Neuron (in vitro differentiated cells): ENCODE measurements around the gene CENPL.
"Not testable (repeated sequence)": the region's sequence is repeated elsewhere in the genome, so short reads cannot be mapped to it uniquely, and the experiment has no call there.

Source experiments
- H2AFZ ChIP-seq: one replicate; pipeline ENCODE4 v1.6.1; 2013; ENCODE audit warnings: low read depth, mild to moderate bottlenecking, inconsistent platforms, low read length, moderate library complexity
- H3K27me3 ChIP-seq: one replicate; pipeline ENCODE4 v1.6.1; 2013; ENCODE audit warnings: low read length; ENCODE audit not compliant: insufficient read depth
- H3K36me3 ChIP-seq: one replicate; pipeline ENCODE4 v1.6.1; 2013; ENCODE audit warnings: low read length; ENCODE audit not compliant: insufficient read depth
- H3K4me1 ChIP-seq: one replicate; pipeline ENCODE4 v1.6.1; 2013; ENCODE audit warnings: low read length; ENCODE audit not compliant: insufficient read depth
- H3K4me3 ChIP-seq: 2 replicates; pipeline ENCODE4 v1.5.1; 2013; ENCODE audit warnings: mild to moderate bottlenecking, low read length, moderate library complexity
- H3K9me3 ChIP-seq: one replicate; pipeline ENCODE4 v1.6.1; 2013; ENCODE audit warnings: low read length

The CENPL gene

DNA sequence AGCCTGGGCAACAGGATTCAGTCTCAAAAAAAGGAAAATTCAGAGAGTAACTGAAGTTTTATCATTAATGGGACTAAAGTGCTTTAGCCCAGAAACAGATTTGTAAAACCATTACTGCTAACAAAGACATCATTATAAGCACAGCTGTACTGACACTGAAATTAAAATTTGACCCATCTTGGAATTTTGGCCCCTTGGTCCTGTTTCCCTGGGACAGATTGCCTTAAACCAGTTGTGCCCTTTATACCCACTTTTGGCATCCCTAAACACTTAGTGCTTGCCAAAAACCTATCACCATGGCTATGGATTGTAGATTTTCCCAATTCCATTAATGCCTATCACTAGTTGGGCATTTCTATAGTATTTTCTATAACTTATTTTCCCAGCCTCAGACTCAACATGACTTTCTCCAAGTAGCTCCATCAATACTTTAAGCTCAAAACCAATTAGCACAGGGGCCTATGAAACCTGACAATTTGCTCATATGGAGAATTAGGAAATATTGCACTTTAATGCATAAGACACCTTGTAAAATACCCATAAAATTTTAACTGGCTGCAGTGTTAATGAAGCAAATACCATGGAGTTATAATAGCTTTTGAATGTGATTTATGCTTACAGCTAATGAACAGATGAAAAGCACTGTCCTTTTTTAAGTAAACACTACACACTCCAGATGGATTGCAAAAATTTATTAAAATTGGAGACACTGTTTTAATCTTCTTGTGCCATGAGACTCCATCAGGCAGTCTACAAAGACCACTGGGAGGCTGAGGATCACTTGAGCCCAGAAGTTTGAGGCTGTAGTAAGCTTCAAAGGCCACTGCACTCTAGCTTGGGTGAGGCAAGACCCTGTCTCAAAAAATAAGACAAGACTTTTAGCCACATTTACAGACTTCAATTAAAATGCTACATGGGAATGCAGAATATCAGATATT lies 38.8 kb upstream of the CENPL start:
- H3K9me3 ChIP-seq, result no peaks in the 10 kb centered on the region
- H3K36me3 ChIP-seq, result peaks cover 62% of the 10 kb centered on the region
- no peak overlapping the region for H3K4me3 ChIP-seq
- H3K27me3 ChIP-seq, result no peaks in the 10 kb centered on the region
- no peak overlapping the region for H2AFZ ChIP-seq
- H3K4me1 ChIP-seq, result peaks cover 25% of the 10 kb centered on the region

- no peaks in the 10 kb centered on the region for H3K27me3 ChIP-seq
- H3K9me3 ChIP-seq, result no peaks in the 10 kb centered on the region
- H3K36me3 ChIP-seq, result peaks cover 69% of the 10 kb centered on the region
- no peak overlapping the region for H3K4me3 ChIP-seq
- peaks cover 25% of the 10 kb centered on the region for H3K4me1 ChIP-seq
- H2AFZ ChIP-seq, result no peak overlapping the region
These were observed 38.1 kb upstream of the CENPL start for GRCh38 chr1:173862769-173863223.

GRCh38 chr1:173862146-173862768 lies 37.6 kb upstream of the CENPL start:
- Histone ChIP-seq H3K4me1 (peaks cover 25% of the 10 kb centered on the region), H3K36me3 (peaks cover 74% of the 10 kb centered on the region)
- not testable (repeated sequence) for H2AFZ ChIP-seq, H3K4me3 ChIP-seq, H3K27me3 ChIP-seq, H3K9me3 ChIP-seq

- H3K36me3 ChIP-seq, result peaks cover 76% of the 10 kb centered on the region
- H3K4me1 ChIP-seq, result peaks cover 22% of the 10 kb centered on the region
- H2AFZ ChIP-seq, result no peak overlapping the region
- H3K9me3 ChIP-seq, result no peaks in the 10 kb centered on the region
- no peaks in the 10 kb centered on the region for H3K27me3 ChIP-seq
- no peak overlapping the region for H3K4me3 ChIP-seq
These were observed 37.1 kb upstream of the CENPL start for GRCh38 chr1:173861731-173862145.

DNA sequence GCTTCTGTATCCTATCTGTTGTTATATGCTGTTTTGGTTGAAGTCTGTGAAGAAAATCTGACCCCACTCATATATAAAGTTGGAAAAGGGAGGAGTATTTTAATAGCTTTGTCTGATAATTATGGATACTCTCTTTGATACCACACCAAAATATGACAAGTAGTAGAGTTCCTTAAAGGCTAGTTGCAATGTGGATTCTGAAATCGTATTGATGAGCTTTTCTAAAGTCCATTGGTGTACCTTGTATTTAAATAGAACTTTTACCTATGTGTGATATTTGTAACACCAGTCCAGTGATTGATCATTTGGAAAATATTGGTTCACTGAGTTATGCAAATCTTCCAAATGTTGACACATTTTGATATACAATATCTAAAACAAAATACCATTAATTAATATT lies 35.4 kb upstream of the CENPL start:
- Histone ChIP-seq H2AFZ (no peak overlapping the region), H3K36me3 (peaks cover 69% of the 10 kb centered on the region), H3K4me1 (peaks cover 5% of the 10 kb centered on the region), H3K27me3 (no peaks in the 10 kb centered on the region), H3K4me3 (no peak overlapping the region), H3K9me3 (no peaks in the 10 kb centered on the region)

DNA sequence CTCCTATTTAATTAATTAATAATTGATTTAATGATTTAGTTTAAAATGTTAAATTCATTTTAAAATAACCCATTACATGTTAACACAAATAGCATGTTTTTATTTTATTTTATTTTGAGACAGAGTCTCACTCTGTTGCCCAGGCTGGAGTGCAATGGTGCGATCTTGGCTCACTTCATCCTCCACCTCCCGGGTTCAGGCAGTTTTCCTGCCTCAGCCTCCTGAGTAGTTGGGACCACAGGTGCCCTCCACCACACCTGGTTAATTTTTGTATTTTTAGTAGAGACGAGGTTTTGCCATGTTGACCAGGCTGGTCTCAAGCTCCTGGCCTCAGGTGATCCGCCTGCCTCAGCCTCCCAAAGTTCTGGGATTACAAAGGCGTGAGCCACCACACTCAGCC lies 34.9 kb upstream of the CENPL start:
- H2AFZ ChIP-seq, H3K4me3 ChIP-seq, H3K27me3 ChIP-seq, H3K9me3 ChIP-seq, H3K4me1 ChIP-seq: not testable (repeated sequence)
- peaks cover 68% of the 10 kb centered on the region for H3K36me3 ChIP-seq

DNA sequence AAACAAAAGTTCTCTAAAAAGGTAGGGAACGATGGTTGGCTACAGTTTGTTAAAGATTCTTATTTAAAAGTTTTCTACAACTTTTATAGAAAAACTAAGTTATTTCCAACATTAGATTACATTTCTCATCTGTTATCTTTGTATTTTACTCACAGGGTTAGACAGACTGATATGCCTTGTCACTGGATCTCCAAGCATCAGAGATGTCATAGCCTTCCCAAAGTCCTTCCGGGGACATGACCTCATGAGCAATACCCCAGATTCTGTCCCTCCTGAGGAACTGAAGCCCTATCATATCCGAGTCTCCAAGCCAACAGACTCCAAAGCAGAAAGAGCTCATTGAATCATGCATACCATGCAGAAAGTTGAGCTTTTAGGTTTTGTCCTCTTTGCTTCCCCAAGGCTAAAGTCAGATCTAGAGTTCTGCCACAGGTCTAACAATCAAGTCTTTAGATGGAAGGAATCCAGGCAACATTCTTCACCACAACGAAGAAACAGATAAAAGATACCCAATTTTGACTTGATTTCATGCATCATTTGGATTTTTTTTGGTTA lies 32.8 kb upstream of the CENPL start:
- Histone ChIP-seq H2AFZ (no peak overlapping the region), H3K27me3 (no peaks in the 10 kb centered on the region), H3K36me3 (peaks cover 65% of the 10 kb centered on the region), H3K4me1 (no peaks in the 10 kb centered on the region), H3K9me3 (no peaks in the 10 kb centered on the region), H3K4me3 (no peak overlapping the region)

- Histone ChIP-seq H3K9me3 (no peaks in the 10 kb centered on the region), H3K36me3 (peaks cover 67% of the 10 kb centered on the region), H3K4me1 (no peaks in the 10 kb centered on the region), H3K4me3 (no peak overlapping the region), H3K27me3 (no peaks in the 10 kb centered on the region), H2AFZ (no peak overlapping the region)
These were observed 32.2 kb upstream of the CENPL start for GRCh38 chr1:173856903-173857302.

- Histone ChIP-seq H2AFZ (no peak overlapping the region), H3K9me3 (no peaks in the 10 kb centered on the region), H3K27me3 (no peaks in the 10 kb centered on the region), H3K4me3 (no peak overlapping the region), H3K4me1 (no peaks in the 10 kb centered on the region), H3K36me3 (peaks cover 68% of the 10 kb centered on the region)
These were observed 31.3 kb upstream of the CENPL start for GRCh38 chr1:173856014-173856413.

DNA sequence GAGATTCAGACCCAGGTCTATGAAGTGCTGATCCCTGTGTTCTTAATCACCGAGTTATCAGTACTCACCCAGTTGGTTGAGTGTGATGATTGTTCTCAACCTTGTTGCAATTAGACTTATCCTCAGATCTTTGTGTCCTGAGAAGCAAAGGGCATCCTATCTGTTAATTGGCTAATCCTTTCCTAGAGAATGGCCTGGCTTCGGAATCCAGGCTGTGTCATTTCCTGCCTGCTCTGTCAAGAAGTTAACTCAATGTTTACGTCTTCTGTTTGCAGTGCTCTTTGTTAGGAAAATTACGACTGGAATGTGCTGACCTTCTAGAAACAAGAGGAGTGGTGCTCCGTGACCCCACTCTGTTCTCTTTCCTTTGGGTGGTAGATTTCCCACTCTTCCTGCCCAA lies 28.4 kb upstream of the CENPL start:
- no peaks in the 10 kb centered on the region for H3K4me1 ChIP-seq
- no peaks in the 10 kb centered on the region for H3K9me3 ChIP-seq
- peaks cover 50% of the 10 kb centered on the region for H3K36me3 ChIP-seq
- H3K27me3 ChIP-seq, result no peaks in the 10 kb centered on the region
- H3K4me3 ChIP-seq, result no peak overlapping the region
- H2AFZ ChIP-seq, result no peak overlapping the region

- no peaks in the 10 kb centered on the region for H3K27me3 ChIP-seq
- H3K36me3 ChIP-seq, result peaks cover 43% of the 10 kb centered on the region
- H3K4me3 ChIP-seq, result no peak overlapping the region
- H3K4me1 ChIP-seq, result no peaks in the 10 kb centered on the region
- no peak overlapping the region for H2AFZ ChIP-seq
- no peaks in the 10 kb centered on the region for H3K9me3 ChIP-seq
These were observed 27.4 kb upstream of the CENPL start for GRCh38 chr1:173852105-173852504.

- Histone ChIP-seq H3K4me1 (no peaks in the 10 kb centered on the region), H3K9me3 (no peaks in the 10 kb centered on the region), H3K4me3 (no peak overlapping the region), H2AFZ (no peak overlapping the region), H3K27me3 (no peaks in the 10 kb centered on the region), H3K36me3 (peaks cover 51% of the 10 kb centered on the region)
These were observed 8.1 kb upstream of the CENPL start for GRCh38 chr1:173832748-173833147.

DNA sequence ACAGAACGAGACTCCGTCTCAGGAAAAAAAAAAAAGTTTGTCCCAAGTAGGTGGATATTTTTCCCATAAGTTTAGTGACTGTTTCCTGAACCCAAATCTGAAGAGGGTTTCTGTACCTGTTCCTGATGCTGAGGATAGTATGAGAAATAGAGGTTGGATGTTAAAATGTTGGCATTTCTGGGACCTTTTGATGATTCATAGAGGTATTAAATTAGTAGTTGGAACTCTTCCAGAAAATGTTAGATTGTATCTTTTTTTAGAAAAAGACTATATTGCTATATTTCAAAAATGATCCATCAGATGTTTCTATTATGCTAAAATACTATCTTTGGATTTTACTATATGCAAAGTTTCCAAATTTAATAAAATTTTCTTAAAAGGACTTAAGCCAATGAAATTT lies 2.9 kb upstream of the CENPL start:
- Histone ChIP-seq H3K4me3 (no peak overlapping the region), H3K27me3 (no peaks in the 10 kb centered on the region), H2AFZ (no peak overlapping the region), H3K4me1 (peaks cover 10% of the 10 kb centered on the region), H3K9me3 (no peaks in the 10 kb centered on the region), H3K36me3 (peaks cover 14% of the 10 kb centered on the region)
